AG08396 (cell line): ENCODE results near the gene FRMD8.
"Not testable (repeated sequence)": the region's sequence is repeated elsewhere in the genome, so short reads cannot be mapped to it uniquely, and the experiment has no call there.

Source experiments
- DNase-seq: peaks from one replicate; pipeline ENCODE4 v3.0.0; 2012; ENCODE audit warnings: low spot score, mixed read lengths

Gene FRMD8

GRCh38 chr11:65436412-65437032 lies 50.1 kb downstream of the FRMD8 start:
- DNase-seq = no peak

DNA sequence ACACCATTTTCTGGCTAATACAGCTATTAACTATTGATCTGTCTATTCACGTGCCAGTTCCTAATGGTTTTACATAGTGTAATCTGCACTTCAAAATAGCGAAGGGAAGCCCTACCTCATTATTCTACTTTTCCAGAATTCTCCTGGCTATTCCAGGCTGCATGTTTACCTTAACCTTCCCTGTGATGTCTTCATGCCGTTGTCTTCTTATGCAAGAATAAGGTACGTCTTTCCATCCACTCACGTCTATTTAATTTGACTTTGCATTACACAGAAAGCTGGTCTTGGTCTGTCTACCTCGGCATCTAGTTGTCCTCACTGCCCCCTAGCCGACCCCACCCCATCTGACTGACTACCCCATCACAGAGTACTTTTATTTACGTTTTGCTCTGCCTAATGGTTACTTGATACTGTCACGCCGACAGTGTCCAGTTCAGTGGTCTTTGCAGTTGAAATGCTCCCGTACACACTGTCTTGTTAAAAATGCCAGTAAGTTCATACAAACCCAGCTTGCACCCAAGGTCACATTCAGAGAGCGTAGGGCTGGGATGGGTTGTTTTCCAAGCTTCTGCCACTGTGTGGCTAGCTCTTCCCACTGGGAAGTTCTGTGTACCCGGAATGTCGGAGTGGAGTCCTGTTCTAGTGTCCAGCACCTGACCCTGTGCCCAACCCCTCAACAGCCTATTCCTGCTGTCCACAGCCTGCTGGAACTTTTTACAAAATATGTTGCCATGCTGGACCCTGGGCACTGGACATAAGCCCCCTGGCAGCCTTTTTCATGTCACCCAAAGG lies 51.2 kb downstream of the FRMD8 start:
- DNase-seq = no peak

DNA sequence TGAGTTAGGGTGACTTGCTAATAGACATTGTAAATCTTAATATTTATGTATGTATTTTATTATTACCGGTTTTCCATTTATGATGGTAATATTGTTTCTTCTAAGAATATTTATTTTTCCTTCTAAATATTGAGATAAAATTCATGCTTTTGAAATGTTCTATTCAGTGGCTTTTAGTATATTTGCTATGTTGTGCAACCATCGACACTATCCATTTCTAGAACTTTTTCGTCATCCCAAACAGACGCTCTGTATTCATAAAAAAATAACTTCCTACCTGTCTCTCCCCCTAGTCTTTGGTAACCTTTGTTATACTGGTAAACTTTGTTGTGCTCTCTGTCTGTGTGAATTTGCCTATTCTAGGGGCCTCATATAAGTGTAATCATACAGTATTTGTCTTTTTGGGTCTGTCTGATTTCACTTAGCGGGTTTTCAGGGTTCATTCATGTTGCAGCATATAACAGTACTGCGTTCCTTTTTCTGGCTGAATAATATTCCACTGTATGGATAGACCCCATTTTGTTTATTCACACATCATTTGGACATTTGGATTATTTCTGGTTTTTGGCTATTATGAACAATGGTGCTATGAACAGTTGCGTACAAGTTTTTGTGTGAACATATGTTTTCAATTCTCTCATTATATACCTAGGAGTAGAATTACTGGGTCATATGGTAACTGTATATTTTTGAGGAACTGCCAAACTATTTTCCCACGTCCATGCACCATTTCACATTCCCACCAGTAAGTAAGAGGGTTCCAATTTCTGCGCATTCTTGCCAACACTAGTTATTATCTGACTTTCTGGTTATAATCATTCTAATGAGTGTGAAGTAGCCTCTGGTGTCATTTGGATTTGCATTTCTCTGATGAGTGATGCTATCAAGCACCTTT lies 52.1 kb downstream of the FRMD8 start:
- no peak for DNase-seq

DNA sequence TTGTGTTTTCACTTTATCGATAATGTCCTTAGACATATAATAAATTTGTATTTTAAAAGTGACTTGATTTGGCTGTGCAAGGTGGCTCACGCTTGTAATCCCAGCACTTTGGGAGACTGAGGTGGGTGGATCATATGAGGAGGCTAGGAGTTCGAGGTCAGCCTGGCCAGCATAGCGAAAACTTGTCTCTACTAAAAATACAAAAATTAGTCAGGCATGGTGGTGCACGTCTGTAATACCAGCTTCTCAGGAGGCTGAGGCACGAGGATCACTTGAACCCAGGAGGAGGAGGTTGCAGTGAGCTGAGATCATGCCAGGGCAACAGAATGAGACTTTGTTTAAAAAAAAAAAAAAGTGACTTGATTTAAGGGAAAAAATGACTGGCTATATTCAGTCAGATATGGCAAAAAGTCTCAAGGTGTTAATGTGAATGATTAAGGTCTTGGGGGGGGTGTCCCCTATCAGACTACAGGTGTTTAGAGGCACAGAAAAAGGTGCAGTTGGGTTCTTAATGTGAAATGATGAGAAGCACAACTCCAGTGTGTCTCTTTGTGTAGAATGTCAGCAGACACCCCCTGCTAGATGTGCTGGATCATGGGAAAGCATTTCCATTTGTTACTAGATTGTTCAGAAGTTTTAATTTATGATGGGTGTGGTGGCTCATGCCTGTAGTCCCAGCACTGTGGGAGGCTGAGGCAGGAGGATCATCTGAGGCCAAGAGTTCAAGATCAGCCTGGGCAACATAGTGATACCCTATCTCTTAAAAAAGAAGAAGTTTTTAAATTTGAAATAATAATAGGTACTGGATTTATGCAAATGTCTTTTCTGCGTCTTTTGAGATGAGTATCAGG lies 53.1 kb downstream of the FRMD8 start:
- DNase-seq = no peak

- DNase-seq = no peak
Observed at GRCh38 chr11:65440831-65441499, 54.5 kb downstream of the FRMD8 start.

DNA sequence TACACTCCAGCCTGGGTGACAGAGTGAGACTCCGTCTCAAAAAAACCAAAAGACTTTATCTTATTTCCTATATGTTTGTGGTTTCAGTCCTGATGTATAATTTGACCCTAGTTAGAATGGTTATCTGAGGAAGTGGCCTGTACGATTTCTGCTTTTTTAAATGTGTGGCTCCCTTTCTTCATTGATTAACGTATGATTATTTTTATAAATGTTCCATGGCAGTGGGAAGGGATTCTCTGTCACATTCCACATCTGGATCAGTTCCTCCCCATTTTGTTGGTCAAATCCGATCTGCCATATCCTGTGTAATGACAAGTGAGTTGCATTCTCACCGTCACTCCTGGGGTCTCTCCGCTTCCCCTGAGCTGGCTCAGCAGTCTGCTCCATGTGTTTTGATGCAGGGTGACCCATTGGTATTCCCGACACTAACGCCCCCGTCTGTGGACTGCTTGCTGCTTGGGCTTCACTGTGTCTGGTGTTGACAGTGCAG lies 56.5 kb downstream of the FRMD8 start:
- no peak for DNase-seq

DNA sequence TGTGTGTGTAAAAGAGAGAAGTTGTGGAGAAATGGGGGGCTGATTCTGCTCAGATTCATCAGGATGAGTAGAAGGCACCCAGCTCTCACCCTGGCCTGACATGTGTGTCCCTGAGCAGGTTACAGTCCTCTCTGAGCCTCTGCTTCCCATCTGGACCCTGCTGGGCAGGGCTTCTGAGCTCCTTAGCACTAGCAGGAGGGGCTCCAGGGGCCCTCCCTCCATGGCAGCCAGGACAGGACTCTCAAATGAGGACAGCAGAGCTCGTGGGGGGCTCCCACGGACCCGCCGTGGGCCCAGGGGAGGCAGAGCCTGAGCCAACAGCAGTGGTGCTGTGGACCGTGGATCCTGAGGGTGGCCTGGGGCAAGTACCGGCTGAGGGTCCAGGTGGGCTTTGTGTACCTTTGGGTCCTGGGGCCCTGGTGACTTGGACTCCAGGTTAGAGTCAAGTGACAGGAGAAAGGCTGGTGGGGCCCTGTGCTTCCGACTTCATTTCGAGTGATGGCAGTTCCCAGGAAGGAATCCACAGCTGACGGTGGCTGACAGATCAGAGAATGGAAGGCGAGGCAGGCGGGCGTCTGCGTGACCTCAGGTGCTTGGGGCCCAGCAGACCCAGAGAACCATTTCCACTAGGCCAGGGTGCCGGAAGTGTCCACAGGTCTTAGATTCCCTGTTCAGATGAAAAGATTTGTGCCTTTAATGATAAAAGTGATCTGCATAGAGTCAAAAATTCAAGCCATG lies 58.0 kb downstream of the FRMD8 start:
- no peak for DNase-seq

- no peak for DNase-seq
Observed at GRCh38 chr11:65445101-65445603, 58.7 kb downstream of the FRMD8 start.

GRCh38 chr11:65445604-65446445 lies 59.4 kb downstream of the FRMD8 start:
- DNase-seq = no peak

DNA sequence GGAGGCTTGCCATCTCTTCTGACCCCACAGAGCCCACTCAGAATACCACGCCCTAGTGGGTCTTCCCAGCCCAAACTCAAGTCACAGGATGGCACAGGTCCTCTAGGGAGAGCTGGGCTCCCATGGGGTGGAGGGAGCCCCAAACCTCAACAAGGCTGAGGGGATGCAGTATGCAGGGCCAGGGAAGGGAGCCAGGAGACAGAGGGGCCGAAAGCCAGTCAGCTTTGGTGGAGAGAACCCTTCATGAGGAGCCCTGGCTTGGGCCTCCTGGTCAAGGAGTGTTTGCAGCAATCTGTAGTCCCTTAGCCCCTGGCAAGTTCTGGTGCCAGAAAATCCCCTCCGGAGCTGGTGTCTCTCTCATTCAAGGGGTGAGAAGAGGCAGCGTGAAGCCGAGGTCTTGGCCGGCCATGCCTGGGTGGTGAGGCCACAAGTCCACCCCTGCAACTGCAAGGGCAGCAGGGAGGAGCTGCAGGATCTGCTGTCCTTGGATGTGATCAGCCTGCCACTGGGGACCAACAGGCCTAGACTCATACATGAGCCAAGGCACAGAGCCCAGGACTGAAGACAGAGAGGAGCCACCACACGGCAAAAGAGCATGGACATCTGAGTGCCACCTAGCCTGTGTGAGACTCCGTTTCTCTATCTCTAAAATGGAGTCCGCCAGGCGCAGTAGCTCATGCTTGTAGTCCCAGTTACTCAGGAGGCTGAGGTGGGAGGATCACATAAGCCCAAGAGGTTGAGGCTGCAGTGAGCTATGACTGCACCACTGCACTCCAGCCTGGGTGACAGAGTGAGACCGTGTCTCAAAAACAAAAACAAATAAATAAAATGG lies 60.2 kb downstream of the FRMD8 start:
- DNase-seq = no peak

GRCh38 chr11:65448074-65448417 lies 61.6 kb downstream of the FRMD8 start:
- no peak for DNase-seq

DNA sequence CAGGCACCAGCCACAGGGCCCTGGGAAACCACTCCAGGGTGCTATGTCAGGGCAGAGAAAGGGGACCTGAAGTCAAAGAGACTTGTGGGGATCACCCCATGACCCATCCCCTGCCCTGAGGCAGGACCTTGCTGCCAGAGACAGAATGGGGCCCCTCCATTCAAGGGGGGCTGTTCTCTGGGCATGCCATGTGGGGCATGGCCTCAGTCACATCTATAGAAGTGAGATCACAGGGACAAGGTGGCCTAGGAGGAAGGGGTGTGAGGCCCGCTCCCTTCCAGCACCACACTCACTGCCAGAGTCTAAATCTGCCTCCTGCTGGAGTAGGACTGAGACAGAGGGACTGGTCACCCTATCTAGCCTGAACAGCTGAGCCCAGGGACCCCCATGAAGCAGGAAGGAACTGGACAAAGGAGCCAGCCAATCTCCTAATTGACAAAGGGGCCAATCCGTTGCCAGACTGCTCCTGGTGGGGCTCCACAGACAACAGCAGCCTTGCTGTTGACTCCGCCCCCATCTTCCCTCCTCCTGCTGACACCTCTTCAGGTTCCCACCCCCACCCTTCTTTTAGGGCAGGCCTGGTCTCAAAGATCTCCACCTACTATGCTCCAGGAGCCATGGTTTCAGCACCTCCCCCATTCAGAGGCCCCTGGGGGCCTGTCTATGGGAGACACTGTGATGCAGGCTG lies 62.1 kb downstream of the FRMD8 start:
- DNase-seq = no peak

DNA sequence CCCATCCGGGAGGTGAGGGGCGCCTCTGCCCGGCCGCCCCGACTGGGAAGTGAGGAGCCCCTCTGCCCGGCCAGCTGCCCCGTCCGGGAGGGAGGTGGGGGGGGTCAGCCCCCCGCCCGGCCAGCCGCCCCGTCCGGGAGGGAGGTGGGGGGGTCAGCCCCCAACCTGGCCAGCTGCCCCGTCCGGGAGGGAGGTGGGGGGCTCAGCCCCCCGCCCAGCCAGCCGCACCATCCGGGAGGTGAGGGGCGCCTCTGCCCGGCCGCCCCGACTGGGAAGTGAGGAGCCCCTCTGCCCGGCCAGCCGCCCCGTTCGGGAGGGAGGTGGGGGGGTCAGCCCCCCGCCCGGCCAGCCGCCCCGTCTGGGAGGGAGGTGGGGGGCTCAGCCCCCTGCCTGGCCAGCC lies 64.9 kb downstream of the FRMD8 start:
- not testable (repeated sequence) for DNase-seq

- DNase-seq = not testable (repeated sequence)
Observed at GRCh38 chr11:65452259-65452658, 65.8 kb downstream of the FRMD8 start.

GRCh38 chr11:65452806-65453490 lies 66.5 kb downstream of the FRMD8 start:
- DNase-seq = peak; percentile 74

DNA sequence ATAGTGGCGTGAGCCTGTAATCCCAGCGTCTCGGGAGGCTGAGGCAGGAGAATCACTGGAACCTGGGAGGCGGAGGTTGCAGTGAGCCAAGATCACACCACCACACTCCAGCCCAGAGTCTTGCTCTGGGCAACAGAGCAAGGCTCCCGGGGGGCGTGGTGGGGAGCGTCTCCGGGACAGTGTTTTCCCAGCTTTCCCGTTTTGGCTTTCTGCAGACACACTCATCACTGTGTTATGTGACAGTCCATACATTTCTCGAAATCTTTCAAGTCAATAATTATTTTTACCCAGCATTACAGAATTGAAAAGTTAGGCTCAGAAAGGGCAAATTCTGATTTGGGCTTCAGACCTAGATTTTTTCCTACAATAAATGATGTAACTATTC lies 67.9 kb downstream of the FRMD8 start:
- DNase-seq = peak; percentile 65
